HepG2 (cell line): ENCODE results near the gene RUNX3. TPM values are rescaled to one million over a fixed set of nuclear protein-coding genes. Genes with fewer than 3 reads are reported as not detected.

Experiments
- GFI1 ChIP-seq: sonication (generic); formaldehyde crosslinking; IDR thresholded peaks from 2 replicates; pipeline ENCODE4 v1.5.0; 2020; ENCODE audit warnings: missing genetic modification reagents, mild to moderate bottlenecking, borderline replicate concordance
- HOXD1 ChIP-seq: sonication (generic); formaldehyde crosslinking; IDR thresholded peaks from 2 replicates; pipeline ENCODE4 v1.5.0; 2020; ENCODE audit warnings: missing genetic modification reagents
- MAFG ChIP-seq: sonication (generic); formaldehyde crosslinking; IDR thresholded peaks from 2 replicates; pipeline ENCODE4 v1.5.1; 2020; ENCODE audit warnings: mild to moderate bottlenecking, missing genetic modification reagents
- MEF2D ChIP-seq: sonication (generic); formaldehyde crosslinking; IDR thresholded peaks from 2 replicates; pipeline ENCODE4 v1.5.1; 2020; ENCODE audit warnings: mild to moderate bottlenecking, missing genetic modification reagents
- NCOA1 ChIP-seq: sonication (generic); formaldehyde crosslinking; IDR thresholded peaks from 2 replicates; pipeline ENCODE4 v1.9.0; 2021; ENCODE audit warnings: missing genetic modification reagents
- PCBP2 ChIP-seq: fragments of 200-400 bp; formaldehyde crosslinking; optimal IDR thresholded peaks from 2 replicates; pipeline ENCODE3; 2018; ENCODE audit warnings: low read length, low read depth; ENCODE audit not compliant: poor library complexity, severe bottlenecking
- RAD51 ChIP-seq: fragments of 450-650 bp; IDR thresholded peaks from 2 replicates; pipeline ENCODE4 v1.6.1; 2016; ENCODE audit warnings: borderline replicate concordance
- RNF2 ChIP-seq: fragments of 450-650 bp; conservative IDR thresholded peaks from 2 replicates; pipeline ENCODE4 v1.6.1; 2016; ENCODE audit warnings: low read depth
- SMAD3 ChIP-seq: sonication (generic); formaldehyde crosslinking; IDR thresholded peaks from 2 replicates; pipeline ENCODE4 v1.4.0; 2020; ENCODE audit warnings: missing genetic modification reagents
- TBL1XR1 ChIP-seq: fragments of 150-350 bp; IDR thresholded peaks from 2 replicates; pipeline ENCODE4 v1.6.1; 2014; ENCODE audit warnings: borderline replicate concordance, low read length; ENCODE audit not compliant: partially characterized antibody
- WIZ ChIP-seq: sonication (generic); formaldehyde crosslinking; IDR thresholded peaks from 2 replicates; pipeline ENCODE4 v1.5.1; 2020; ENCODE audit warnings: mild to moderate bottlenecking, missing genetic modification reagents
- XBP1 ChIP-seq: sonication (generic); formaldehyde crosslinking; IDR thresholded peaks from 2 replicates; pipeline ENCODE4 v1.5.0; 2020; ENCODE audit warnings: missing genetic modification reagents
- ZNF143 ChIP-seq: sonication (generic); formaldehyde crosslinking; IDR thresholded peaks from 2 replicates; pipeline ENCODE4 v1.4.0; 2020; ENCODE audit warnings: missing genetic modification reagents
- ZNF329 ChIP-seq: sonication (generic); formaldehyde crosslinking; IDR thresholded peaks from 2 replicates; pipeline ENCODE4 v1.9.0; 2021; ENCODE audit warnings: low read depth, mild to moderate bottlenecking, missing genetic modification reagents
- ZNF460 ChIP-seq: sonication (generic); formaldehyde crosslinking; IDR thresholded peaks from 2 replicates; pipeline ENCODE4 v1.5.1; 2020; ENCODE audit warnings: missing genetic modification reagents, mild to moderate bottlenecking, borderline replicate concordance
- ZNF570 ChIP-seq: sonication (generic); formaldehyde crosslinking; IDR thresholded peaks from 2 replicates; pipeline ENCODE4 v1.4.0; 2020; ENCODE audit warnings: mild to moderate bottlenecking, missing genetic modification reagents, borderline replicate concordance
- ZNF629 ChIP-seq: sonication (generic); formaldehyde crosslinking; conservative IDR thresholded peaks from 2 replicates; pipeline ENCODE4 v1.5.0; 2020; ENCODE audit warnings: missing genetic modification reagents
- ZNF792 ChIP-seq: IDR thresholded peaks from 2 replicates; pipeline ENCODE4 v1.6.1; 2016
- ZSCAN22 ChIP-seq: sonication (generic); formaldehyde crosslinking; IDR thresholded peaks from 2 replicates; pipeline ENCODE4 v1.4.0; 2020; ENCODE audit warnings: mild to moderate bottlenecking, missing genetic modification reagents
- polyA plus RNA-seq, 8 experiments: library from polyadenylated mRNA; depleted of rRNA in 3 of 8; stranded (reverse) in 7 of 8; unstranded in 1 of 8; fragments of >200 nt; fragmentation: Illumina TruSeq in 4 of 8; extraction: Trizol in 4 of 8; gene quantifications; 2 replicates each; pipeline versions ENCODE4 v1.2.1 to v1.2.3, GENCODE V29; 2011 to 2016; ENCODE audit warnings: low read depth in 4 of 8, missing spikeins in 1 of 8, mixed read lengths in 1 of 8; ENCODE audit not compliant: insufficient read depth in 1 of 8
- total RNA-seq, 5 experiments: library from RNA; depleted of rRNA; stranded (reverse); fragments of >200 nt; fragmentation: Illumina TruSeq; extraction: Trizol; gene quantifications; 2 replicates each; pipeline ENCODE4 v1.2.3, GENCODE V29; 2016; ENCODE audit warnings: low read depth in 1 of 5
- TF ChIP-seq, protein P1 (sequence below): sonication (generic); formaldehyde crosslinking; IDR thresholded peaks from 2 replicates; pipeline ENCODE4 v1.9.0; 2021; ENCODE audit warnings: missing genetic modification reagents, borderline replicate concordance
- TF ChIP-seq, protein P2 (sequence below): sonication (generic); formaldehyde crosslinking; IDR thresholded peaks from 2 replicates; pipeline ENCODE4 v1.9.0; 2021; ENCODE audit warnings: missing genetic modification reagents, mild to moderate bottlenecking, borderline replicate concordance
- TF ChIP-seq, protein P3 (sequence below): IDR thresholded peaks from 2 replicates; pipeline ENCODE4 v1.6.1; 2016; ENCODE audit warnings: missing compliant biosample characterization, missing genetic modification reagents, borderline replicate concordance
- TF ChIP-seq, protein P4 (sequence below): sonication (generic); formaldehyde crosslinking; IDR thresholded peaks from 2 replicates; pipeline ENCODE4 v1.4.0; 2020; ENCODE audit warnings: missing genetic modification reagents, borderline replicate concordance

The RUNX3 gene
- total and polyA plus RNA-seq, 2 of the 13 experiments (the other 11 are each of a cell fraction or from before 2014, with no cell fraction given), result 0.04 to 0.22 TPM

DNA sequence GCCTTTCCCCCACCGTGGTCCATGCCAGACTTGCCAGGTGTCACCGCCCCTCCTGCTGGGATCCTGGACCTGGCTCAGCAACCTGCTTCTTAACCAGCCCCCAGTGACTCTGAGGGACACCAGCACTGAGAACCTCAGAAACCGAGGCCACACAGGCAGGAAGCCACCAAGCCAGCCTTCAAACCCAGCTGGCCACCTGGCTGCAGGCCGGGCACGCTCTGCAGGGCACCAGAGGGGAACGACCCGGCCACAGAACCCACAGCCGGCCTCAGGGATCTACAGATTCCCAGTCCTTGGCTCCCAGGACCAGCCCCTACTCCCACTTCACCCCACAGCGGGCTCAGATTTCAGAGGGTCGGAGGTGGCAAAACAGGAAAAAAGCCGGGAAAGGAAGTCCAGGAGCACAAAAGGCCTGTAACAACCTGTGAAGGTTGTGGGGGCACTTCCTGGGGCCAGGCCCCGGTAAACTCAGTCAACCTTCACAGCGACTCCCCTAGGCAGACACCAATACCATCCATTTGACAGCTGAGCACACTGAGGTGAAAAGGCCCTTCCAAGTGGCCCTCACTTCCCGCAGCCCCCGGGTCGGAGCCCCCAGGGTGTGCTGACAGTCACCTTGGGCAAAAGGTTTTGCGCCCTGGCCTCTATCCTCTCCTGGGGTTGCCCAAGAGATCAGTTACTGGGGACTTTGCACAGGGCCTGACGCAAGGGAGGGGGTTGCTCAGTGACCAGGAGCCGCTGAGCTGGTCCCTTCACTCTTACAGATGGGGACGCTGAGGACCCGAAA lies 14.1 kb downstream of the RUNX3 start (continued):
- TF ChIP-seq ZNF629 (CRISPR knock-in tag) (peak; percentile 92), XBP1 (CRISPR knock-in tag) (no peak), ZNF792 (CRISPR knock-in tag) (no peak), MEF2D (no peak; the same call in 1 of the 2 replicates), WIZ (CRISPR knock-in tag) (no peak), ZNF460 (CRISPR knock-in tag) (no peak), ZNF570 (no peak), PCBP2 (no peak), MAFG (CRISPR knock-in tag) (no peak), HOXD1 (no peak), ZSCAN22 (no peak), GFI1 (CRISPR knock-in tag) (0 out of 2 replicates have a peak, but pooled peaks have one; percentile 32), TBL1XR1 (no peak), SMAD3 (CRISPR knock-in tag) (no peak), ZNF329 (CRISPR knock-in tag) (no peak), ZNF143 (CRISPR knock-in tag) (no peak), RNF2 (no peak), NCOA1 (CRISPR knock-in tag) (no peak), RAD51 (no peak)
- TF ChIP-seq, protein P1, sequence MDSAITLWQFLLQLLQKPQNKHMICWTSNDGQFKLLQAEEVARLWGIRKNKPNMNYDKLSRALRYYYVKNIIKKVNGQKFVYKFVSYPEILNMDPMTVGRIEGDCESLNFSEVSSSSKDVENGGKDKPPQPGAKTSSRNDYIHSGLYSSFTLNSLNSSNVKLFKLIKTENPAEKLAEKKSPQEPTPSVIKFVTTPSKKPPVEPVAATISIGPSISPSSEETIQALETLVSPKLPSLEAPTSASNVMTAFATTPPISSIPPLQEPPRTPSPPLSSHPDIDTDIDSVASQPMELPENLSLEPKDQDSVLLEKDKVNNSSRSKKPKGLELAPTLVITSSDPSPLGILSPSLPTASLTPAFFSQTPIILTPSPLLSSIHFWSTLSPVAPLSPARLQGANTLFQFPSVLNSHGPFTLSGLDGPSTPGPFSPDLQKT (CRISPR knock-in tag), result no peak
- TF ChIP-seq, protein P2, sequence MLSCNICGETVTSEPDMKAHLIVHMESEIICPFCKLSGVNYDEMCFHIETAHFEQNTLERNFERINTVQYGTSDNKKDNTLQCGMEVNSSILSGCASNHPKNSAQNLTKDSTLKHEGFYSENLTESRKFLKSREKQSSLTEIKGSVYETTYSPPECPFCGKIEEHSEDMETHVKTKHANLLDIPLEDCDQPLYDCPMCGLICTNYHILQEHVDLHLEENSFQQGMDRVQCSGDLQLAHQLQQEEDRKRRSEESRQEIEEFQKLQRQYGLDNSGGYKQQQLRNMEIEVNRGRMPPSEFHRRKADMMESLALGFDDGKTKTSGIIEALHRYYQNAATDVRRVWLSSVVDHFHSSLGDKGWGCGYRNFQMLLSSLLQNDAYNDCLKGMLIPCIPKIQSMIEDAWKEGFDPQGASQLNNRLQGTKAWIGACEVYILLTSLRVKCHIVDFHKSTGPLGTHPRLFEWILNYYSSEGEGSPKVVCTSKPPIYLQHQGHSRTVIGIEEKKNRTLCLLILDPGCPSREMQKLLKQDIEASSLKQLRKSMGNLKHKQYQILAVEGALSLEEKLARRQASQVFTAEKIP (CRISPR knock-in tag), result no peak
- TF ChIP-seq, protein P3, sequence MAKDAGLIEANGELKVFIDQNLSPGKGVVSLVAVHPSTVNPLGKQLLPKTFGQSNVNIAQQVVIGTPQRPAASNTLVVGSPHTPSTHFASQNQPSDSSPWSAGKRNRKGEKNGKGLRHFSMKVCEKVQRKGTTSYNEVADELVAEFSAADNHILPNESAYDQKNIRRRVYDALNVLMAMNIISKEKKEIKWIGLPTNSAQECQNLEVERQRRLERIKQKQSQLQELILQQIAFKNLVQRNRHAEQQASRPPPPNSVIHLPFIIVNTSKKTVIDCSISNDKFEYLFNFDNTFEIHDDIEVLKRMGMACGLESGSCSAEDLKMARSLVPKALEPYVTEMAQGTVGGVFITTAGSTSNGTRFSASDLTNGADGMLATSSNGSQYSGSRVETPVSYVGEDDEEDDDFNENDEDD (CRISPR knock-in tag), result peak; percentile 38; the same call in 1 of the 2 replicates
- TF ChIP-seq, protein P4, sequence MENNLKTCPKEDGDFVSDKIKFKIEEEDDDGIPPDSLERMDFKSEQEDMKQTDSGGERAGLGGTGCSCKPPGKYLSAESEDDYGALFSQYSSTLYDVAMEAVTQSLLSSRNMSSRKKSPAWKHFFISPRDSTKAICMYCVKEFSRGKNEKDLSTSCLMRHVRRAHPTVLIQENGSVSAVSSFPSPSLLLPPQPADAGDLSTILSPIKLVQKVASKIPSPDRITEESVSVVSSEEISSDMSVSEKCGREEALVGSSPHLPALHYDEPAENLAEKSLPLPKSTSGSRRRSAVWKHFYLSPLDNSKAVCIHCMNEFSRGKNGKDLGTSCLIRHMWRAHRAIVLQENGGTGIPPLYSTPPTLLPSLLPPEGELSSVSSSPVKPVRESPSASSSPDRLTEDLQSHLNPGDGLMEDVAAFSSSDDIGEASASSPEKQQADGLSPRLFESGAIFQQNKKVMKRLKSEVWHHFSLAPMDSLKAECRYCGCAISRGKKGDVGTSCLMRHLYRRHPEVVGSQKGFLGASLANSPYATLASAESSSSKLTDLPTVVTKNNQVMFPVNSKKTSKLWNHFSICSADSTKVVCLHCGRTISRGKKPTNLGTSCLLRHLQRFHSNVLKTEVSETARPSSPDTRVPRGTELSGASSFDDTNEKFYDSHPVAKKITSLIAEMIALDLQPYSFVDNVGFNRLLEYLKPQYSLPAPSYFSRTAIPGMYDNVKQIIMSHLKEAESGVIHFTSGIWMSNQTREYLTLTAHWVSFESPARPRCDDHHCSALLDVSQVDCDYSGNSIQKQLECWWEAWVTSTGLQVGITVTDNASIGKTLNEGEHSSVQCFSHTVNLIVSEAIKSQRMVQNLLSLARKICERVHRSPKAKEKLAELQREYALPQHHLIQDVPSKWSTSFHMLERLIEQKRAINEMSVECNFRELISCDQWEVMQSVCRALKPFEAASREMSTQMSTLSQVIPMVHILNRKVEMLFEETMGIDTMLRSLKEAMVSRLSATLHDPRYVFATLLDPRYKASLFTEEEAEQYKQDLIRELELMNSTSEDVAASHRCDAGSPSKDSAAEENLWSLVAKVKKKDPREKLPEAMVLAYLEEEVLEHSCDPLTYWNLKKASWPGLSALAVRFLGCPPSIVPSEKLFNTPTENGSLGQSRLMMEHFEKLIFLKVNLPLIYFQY (CRISPR knock-in tag), result no peak
